GM12872 (cell line): ENCODE results near the gene PRSS3.
A peak's percentile ranks its signal among the peaks of the same experiment; 100 is the strongest.

Experiments
- TF ChIP-seq, protein P1 (sequence below): IDR thresholded peaks from 3 replicates; pipeline ENCODE4 v1.5.1; 2011; ENCODE audit warnings: low read depth, mild to moderate bottlenecking, low read length, moderate library complexity; ENCODE audit not compliant: insufficient read depth

Gene PRSS3

DNA sequence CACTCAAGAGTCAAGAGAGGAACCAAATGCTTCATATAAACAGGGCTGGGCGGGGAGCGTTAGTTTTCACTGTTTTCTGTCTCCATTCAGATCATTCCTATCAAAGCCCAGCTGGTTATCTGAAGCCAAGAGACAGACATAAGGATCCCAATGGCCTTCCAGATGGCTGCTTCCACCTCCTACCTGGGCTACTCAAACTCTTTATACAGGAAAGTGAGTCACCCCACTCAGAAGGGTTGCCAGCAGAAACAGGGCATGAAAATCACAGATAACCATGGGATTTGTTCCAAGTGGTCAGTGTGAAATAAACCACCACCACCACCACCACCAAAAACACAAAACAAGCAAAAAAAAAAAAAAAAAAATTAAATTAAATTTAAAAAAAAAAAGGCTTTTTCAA, 5.5 kb downstream of the PRSS3 start:
- TF ChIP-seq, protein P1, sequence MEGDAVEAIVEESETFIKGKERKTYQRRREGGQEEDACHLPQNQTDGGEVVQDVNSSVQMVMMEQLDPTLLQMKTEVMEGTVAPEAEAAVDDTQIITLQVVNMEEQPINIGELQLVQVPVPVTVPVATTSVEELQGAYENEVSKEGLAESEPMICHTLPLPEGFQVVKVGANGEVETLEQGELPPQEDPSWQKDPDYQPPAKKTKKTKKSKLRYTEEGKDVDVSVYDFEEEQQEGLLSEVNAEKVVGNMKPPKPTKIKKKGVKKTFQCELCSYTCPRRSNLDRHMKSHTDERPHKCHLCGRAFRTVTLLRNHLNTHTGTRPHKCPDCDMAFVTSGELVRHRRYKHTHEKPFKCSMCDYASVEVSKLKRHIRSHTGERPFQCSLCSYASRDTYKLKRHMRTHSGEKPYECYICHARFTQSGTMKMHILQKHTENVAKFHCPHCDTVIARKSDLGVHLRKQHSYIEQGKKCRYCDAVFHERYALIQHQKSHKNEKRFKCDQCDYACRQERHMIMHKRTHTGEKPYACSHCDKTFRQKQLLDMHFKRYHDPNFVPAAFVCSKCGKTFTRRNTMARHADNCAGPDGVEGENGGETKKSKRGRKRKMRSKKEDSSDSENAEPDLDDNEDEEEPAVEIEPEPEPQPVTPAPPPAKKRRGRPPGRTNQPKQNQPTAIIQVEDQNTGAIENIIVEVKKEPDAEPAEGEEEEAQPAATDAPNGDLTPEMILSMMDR: no peak

DNA sequence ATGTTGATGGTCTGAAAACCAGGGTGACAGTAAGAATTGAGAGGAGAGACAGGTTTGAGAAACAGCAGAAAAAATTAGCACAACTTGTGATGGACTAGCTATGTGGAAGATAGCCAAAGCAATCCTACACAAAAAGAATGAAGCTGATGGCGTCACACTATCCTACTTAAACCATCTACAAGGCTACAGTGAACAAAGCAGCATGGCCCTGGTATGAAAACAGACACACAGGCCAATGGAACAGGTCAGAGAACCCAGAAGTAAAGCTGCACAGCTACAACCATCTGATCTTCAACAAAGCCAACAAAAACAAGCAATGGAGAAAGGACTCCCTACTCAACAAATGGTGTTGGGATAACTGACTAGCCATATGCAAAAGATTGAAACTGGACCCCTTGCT, 14.1 kb downstream of the PRSS3 start:
- TF ChIP-seq, protein P1: no peak

GRCh38 chr9:33813712-33814641, 18.6 kb downstream of the PRSS3 start:
- TF ChIP-seq, protein P1: peak; percentile 56; the same call in 2 of the 3 replicates

- TF ChIP-seq, protein P1: no peak
Measured at GRCh38 chr9:33815781-33816180, 20.4 kb downstream of the PRSS3 start.

DNA sequence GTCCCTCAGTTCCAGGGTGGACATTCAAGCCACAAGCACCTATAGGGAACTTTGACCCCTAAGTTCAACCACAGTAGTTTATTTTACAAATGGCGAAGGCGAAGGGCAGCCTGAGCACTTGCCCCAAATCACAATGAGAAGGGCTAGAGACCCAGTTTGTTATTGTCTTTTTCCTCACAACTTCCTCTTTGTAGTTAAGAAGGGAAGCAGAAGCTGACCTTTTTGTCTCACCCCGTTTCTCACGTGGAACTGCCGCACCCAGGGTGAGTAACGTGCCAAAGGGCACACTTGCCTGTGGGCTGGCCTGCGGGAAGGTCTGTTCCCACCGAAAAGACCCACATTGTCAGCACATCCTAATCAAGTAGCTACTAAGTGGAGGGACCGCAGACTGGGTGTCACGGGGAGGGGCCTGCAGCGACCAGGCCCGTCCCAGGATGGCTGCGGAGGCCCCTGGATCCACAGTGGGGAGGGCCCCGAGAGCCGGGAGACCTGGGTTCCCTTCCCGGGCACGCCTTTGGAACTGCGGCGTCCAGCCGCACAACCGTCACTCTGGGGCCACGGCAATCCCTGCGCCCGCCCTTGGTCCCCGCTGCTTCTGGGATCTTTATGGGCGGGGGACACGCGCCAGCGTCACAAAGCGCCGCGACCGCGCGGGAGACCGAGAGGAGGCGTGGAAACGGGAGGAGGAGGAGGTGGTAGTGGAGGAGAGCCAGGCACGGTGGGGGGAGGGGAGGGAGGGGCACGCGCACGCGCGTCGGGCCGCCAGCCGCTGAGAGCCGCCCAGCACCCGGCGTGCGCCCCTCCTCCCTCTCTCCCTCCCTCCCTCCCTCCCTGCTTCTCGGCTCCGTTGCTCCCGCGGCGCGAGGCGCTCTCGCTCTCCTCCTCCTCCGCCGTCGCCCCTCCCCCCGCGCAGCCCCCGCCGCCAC, 21.2 kb downstream of the PRSS3 start, which contains the start of gene UBE2R2:
TSS of gene UBE2R2 (plus strand) at position 834 of the 926 bp plus-strand sequence. CDS start 598 bp downstream, outside the sequence.
- TF ChIP-seq, protein P1: no peak

DNA sequence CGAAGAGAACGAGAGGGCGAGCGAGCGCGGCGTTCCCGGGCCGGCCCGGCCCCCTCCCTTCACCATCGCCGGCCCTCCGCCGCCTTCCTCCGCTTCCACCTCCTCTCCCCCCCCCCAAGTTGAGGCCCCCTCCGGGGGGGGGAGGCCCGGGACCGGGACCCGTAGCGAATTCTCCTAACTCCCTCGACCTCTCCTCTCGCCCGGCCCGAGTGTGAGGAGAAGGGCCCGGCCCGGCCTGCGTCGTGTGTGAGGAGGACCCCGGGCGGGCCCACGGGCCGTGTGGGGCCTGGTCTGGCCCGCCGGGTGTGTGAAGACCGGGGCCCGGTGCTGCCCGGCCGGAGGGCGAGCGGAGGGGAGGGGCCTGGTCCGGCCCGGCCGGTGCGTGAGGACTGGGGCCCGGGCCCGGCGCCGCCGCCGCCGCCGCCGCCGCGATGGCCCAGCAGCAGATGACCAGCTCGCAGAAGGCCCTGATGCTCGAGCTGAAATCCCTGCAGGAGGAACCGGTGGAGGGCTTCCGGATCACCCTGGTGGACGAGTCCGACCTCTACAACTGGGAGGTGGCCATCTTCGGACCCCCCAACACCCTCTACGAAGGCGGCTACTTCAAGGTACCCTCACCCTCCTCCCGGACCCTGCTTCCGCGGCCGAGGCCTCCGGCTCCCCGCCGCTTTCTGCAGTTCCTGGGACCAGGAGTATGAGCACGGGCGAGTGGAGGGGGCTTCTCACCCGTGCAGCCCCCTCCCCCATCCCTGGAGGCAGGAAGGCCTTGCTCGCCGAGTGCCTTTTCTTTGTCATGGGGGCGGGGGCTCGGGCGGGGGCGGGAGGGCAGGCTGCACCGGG, 22.2 kb downstream of the PRSS3 start:
- TF ChIP-seq, protein P1: peak; percentile 46
